Ishikawa (cell line): ENCODE data around the gene GGACT.
A peak's percentile ranks its signal among the peaks of the same experiment; 100 is the strongest.

Source experiments
- CEBPB ChIP-seq: IDR thresholded peaks from 2 replicates; pipeline ENCODE4 v1.6.1; 2012
- CREB1 ChIP-seq: IDR thresholded peaks from 2 replicates; pipeline ENCODE4 v1.6.1; 2012; ENCODE audit warnings: low read depth
- EP300 ChIP-seq: IDR thresholded peaks from 2 replicates; pipeline ENCODE4 v1.6.1; 2012; ENCODE audit warnings: borderline replicate concordance
- FOXM1 ChIP-seq: IDR thresholded peaks from 2 replicates; pipeline ENCODE4 v1.6.1; 2012; ENCODE audit warnings: low read depth, borderline replicate concordance
- MAX ChIP-seq: IDR thresholded peaks from 2 replicates; pipeline ENCODE4 v1.6.1; 2012
- NFIC ChIP-seq: IDR thresholded peaks from 2 replicates; pipeline ENCODE4 v1.6.1; 2012
- RAD21 ChIP-seq: IDR thresholded peaks from 2 replicates; pipeline ENCODE4 v1.6.1; 2012; ENCODE audit warnings: low read depth
- REST ChIP-seq: IDR thresholded peaks from 2 replicates; pipeline ENCODE4 v1.6.1; 2012; ENCODE audit warnings: low read depth, mild to moderate bottlenecking
- TAF1 ChIP-seq: IDR thresholded peaks from 2 replicates; pipeline ENCODE4 v1.6.1; 2012; ENCODE audit warnings: low read depth, mild to moderate bottlenecking
- TEAD4 ChIP-seq: IDR thresholded peaks from 2 replicates; pipeline ENCODE4 v1.6.1; 2012
- USF1 ChIP-seq: IDR thresholded peaks from 2 replicates; pipeline ENCODE4 v1.6.1; 2012
- YY1 ChIP-seq: IDR thresholded peaks from 2 replicates; pipeline ENCODE4 v1.6.1; 2012; ENCODE audit warnings: low read depth

GRCh38 chr13:100544866-100545683 is 43.5 kb downstream of the GGACT start:
- peak; percentile 24; the same call in 1 of the 2 replicates for TF ChIP-seq RAD21
- TF ChIP-seq CEBPB = no peak
- peak; percentile 97 for TF ChIP-seq MAX
- no peak for TF ChIP-seq FOXM1
- no peak; the same call in 1 of the 2 replicates for TF ChIP-seq YY1
- TF ChIP-seq REST = no peak
- TF ChIP-seq EP300 = peak; percentile 72
- no peak for TF ChIP-seq TAF1
- no peak for TF ChIP-seq CREB1
- peak; percentile 93 for TF ChIP-seq NFIC
- peak; percentile 82 for TF ChIP-seq TEAD4
- TF ChIP-seq USF1 = no peak
